ENCODE data around the gene CACNA2D2.
"Not testable (repeated sequence)": the region's sequence is repeated elsewhere in the genome, so short reads cannot be mapped to it uniquely, and the experiment has no call there.

DNA sequence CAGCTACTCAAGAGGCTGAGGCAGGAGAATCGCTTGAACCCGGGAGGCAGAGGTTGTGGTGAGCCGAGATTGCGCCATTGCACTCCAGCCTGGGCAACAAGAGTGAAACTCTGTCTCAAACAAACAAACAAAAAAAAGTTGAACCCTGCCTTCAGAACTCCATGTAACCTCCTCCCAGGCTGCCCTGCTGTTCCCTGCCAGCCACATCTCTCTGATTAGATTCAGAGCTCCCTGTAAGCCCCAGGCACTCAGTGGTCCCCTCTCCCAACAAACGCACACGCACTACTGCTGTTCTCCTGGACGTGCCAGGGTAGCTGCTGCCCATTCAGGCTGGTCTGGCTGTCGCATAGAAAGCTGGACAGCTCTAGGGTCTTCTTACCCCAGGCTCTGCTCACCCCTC, 9.5 kb upstream of the CACNA2D2 start:
- TF ChIP-seq, protein P1, sequence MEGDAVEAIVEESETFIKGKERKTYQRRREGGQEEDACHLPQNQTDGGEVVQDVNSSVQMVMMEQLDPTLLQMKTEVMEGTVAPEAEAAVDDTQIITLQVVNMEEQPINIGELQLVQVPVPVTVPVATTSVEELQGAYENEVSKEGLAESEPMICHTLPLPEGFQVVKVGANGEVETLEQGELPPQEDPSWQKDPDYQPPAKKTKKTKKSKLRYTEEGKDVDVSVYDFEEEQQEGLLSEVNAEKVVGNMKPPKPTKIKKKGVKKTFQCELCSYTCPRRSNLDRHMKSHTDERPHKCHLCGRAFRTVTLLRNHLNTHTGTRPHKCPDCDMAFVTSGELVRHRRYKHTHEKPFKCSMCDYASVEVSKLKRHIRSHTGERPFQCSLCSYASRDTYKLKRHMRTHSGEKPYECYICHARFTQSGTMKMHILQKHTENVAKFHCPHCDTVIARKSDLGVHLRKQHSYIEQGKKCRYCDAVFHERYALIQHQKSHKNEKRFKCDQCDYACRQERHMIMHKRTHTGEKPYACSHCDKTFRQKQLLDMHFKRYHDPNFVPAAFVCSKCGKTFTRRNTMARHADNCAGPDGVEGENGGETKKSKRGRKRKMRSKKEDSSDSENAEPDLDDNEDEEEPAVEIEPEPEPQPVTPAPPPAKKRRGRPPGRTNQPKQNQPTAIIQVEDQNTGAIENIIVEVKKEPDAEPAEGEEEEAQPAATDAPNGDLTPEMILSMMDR (IDR thresholded peaks at IDR 0.05) = not testable (repeated sequence)
- TF ChIP-seq POLR2A (IDR thresholded peaks at IDR 0.05) = not testable (repeated sequence)
